ENCODE measurements around the gene CTBP1.
"Not testable (repeated sequence)": the region's sequence is repeated elsewhere in the genome, so short reads cannot be mapped to it uniquely, and the experiment has no call there.

The CTBP1 gene

GRCh38 chr4:1237981-1238675, 10.8 kb downstream of the CTBP1 start:
- no peak for DNase-seq (ENCODE audit: low read depth)
- H3K4me3 ChIP-seq (ENCODE audit: low read depth, low read length): no peak overlapping the region
- TF ChIP-seq CTCF (conservative IDR thresholded peaks at IDR 0.05; ENCODE audit: low read depth, low read length): no peak

GRCh38 chr4:1237261-1237660, 11.7 kb downstream of the CTBP1 start:
- not testable (repeated sequence) for H3K4me3 ChIP-seq (ENCODE audit: low read depth, low read length); DNase-seq (ENCODE audit: low read depth)

- not testable (repeated sequence) for DNase-seq (ENCODE audit: low read depth); H3K4me3 ChIP-seq (ENCODE audit: low read depth, low read length)
Measured at GRCh38 chr4:1236836-1237235, 12.1 kb downstream of the CTBP1 start.

GRCh38 chr4:1236103-1236641, 12.8 kb downstream of the CTBP1 start:
- TF ChIP-seq CTCF (conservative IDR thresholded peaks at IDR 0.05; ENCODE audit: low read depth, low read length): no peak
- no peak for DNase-seq (ENCODE audit: low read depth)
- no peak overlapping the region for H3K4me3 ChIP-seq (ENCODE audit: low read depth, low read length)

GRCh38 chr4:1235381-1236102, 13.4 kb downstream of the CTBP1 start:
- TF ChIP-seq CTCF (conservative IDR thresholded peaks at IDR 0.05; ENCODE audit: low read depth, low read length): no peak
- no peak overlapping the region for H3K4me3 ChIP-seq (ENCODE audit: low read depth, low read length)
- no peak for DNase-seq (ENCODE audit: low read depth)

GRCh38 chr4:1234811-1235292, 14.1 kb downstream of the CTBP1 start:
- DNase-seq (ENCODE audit: low read depth): no peak
- no peak for TF ChIP-seq CTCF (conservative IDR thresholded peaks at IDR 0.05; ENCODE audit: low read depth, low read length)
- no peak overlapping the region for H3K4me3 ChIP-seq (ENCODE audit: low read depth, low read length)

GRCh38 chr4:1234309-1234695, 14.6 kb downstream of the CTBP1 start:
- H3K4me3 ChIP-seq (ENCODE audit: low read depth, low read length): no peak overlapping the region
- no peak for TF ChIP-seq CTCF (conservative IDR thresholded peaks at IDR 0.05; ENCODE audit: low read depth, low read length)
- no peak for DNase-seq (ENCODE audit: low read depth)
